Muscle layer of colon (tissue), 2 donors: ENCODE data around the gene IER5.

Experiments
- H3K27ac ChIP-seq: one replicate; pipeline ENCODE4 v1.7.0; 2013; ENCODE audit warnings: low read depth, mild to moderate bottlenecking, low read length, moderate library complexity
- H3K27me3 ChIP-seq, 2 donors: one replicate each; pipeline ENCODE4 v1.7.0; 2013; ENCODE audit warnings: low read length in 2 of 2, mild to moderate bottlenecking in 2 of 2; ENCODE audit not compliant: insufficient read depth in 2 of 2, control insufficient read depth in 1 of 2
- H3K36me3 ChIP-seq: one replicate; pipeline ENCODE4 v1.7.0; 2013; ENCODE audit warnings: mild to moderate bottlenecking, low read length; ENCODE audit not compliant: insufficient read depth
- H3K4me1 ChIP-seq: one replicate; pipeline ENCODE4 v1.7.0; 2013; ENCODE audit warnings: mild to moderate bottlenecking, low read length; ENCODE audit not compliant: insufficient read depth
- H3K4me3 ChIP-seq, 2 donors: one replicate each; pipeline ENCODE4 v1.7.0; 2013; ENCODE audit warnings: low read length in 2 of 2, low read depth in 1 of 2, mild to moderate bottlenecking in 1 of 2, moderate library complexity in 1 of 2
- H3K9ac ChIP-seq: one replicate; pipeline ENCODE4 v1.7.0; 2013; ENCODE audit warnings: low read length
- H3K9me3 ChIP-seq: one replicate; pipeline ENCODE4 v1.7.0; 2013; ENCODE audit warnings: mild to moderate bottlenecking, low read length
- donor health status: abdominal sarcoma.
- donor health status: Adenocarcinoma of cecum.

The IER5 gene

DNA sequence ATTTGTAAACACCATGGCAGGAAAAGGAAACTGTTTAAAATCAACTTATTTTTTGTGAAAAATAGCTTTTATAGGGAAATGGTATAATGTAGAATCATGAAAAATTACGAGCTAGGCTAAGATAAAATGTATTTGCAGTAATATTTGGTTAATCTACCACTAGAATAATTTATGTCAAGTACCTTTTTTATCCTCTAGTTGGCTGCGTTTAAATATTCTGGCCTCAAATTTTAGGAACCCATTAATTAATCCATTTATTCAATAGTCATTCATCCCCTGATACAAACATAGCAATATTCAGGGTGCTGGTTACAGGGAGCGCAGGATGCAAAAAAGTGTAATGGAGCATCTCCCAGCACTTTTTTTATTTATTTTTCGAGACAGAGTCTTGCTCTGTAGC lies 8.6 kb upstream of the IER5 start:
- Histone ChIP-seq H3K9me3 (no peaks in the 10 kb centered on the region), H3K9ac (no peak overlapping the region), H3K4me1 (peaks cover 9% of the 10 kb centered on the region), H3K36me3 (no peaks in the 10 kb centered on the region), H3K27ac (no peak overlapping the region), H3K27me3 (no peaks in the 10 kb centered on the region), H3K4me3 (no peak overlapping the region)

DNA sequence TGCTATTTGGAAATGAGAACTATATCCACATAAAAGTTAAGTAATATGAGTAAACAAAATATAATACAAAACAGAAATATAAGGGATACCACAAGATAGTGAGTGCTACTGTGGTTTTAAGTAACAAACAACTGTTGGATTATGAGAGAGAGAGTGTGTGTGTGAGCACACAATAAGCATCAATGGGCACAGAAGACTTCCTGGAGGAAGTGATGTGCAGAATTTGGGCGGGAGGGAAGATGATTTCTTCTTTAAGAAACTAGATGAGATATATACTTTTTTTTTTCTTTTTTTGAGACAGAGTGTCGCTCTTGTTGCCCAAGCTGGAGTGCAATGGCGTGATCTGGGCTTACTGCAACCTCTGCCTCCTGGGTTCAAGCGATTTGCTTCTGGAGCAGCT lies 7.9 kb upstream of the IER5 start:
- Histone ChIP-seq H3K27ac (no peak overlapping the region), H3K4me1 (peaks cover 9% of the 10 kb centered on the region), H3K4me3 (no peak overlapping the region), H3K9ac (no peak overlapping the region), H3K27me3 (no peaks in the 10 kb centered on the region), H3K36me3 (no peaks in the 10 kb centered on the region), H3K9me3 (no peaks in the 10 kb centered on the region)

DNA sequence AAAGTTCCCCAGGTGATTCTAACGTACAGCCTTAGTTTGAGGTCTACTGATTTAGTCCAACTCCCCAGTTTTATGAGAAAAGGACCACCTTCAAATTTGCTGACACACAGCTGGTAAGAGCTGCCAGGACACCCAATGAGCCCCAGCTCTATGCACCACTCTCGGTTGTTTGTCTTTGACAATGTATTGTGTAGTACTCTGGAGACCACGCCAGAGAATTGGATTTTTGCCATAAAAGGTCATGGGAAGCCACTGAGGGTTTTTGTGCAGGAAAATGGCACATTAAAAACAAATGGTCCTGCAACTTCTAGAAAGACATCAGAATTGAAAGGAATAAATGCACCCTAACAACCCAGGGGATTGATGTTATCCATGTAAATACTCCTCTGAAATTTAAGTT lies 7.1 kb upstream of the IER5 start:
- Histone ChIP-seq H3K36me3 (no peaks in the 10 kb centered on the region), H3K27ac (no peak overlapping the region), H3K9me3 (no peaks in the 10 kb centered on the region), H3K27me3 (no peaks in the 10 kb centered on the region), H3K4me1 (peaks cover 9% of the 10 kb centered on the region), H3K4me3 (no peak overlapping the region), H3K9ac (no peak overlapping the region)

DNA sequence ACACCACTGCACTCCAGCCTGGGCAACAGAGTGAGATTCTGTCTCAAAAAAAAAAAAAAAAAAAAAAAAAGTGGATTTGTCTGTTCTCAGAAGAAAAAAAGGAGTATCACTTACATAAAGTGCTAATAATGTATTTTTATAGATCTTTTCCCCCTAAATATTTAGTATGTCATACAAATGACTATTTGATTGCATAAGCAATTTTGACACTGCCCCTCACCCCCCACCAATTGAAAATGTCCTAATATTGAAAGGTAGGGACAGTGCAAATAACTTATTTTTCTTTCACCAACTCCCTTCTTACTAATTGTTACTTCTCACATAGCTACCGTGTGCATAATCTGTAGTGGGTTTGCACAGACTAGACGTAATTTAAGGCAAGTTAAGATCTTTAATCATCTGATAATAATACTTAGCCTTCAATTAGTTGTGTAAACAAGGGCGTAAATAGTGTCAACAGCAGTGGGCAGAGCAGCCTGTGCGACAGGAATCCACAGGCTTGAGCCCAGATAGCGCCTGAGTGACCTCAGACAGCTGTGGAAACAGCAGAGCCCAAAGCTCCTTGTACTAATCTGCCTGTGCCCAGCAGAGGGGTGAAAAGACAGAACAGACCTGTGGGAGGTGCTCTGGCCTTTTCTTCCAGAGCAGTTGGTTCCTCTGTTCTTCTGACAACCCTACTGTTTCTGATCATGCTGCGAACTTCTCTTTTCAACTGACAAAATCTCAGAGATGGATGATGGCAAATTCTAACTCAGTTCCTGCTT lies 4.5 kb upstream of the IER5 start:
- no peak overlapping the region for H3K4me3 ChIP-seq
- peaks cover 4% of the 10 kb centered on the region for H3K4me1 ChIP-seq
- no peak overlapping the region for H3K9ac ChIP-seq
- H3K27ac ChIP-seq, result no peak overlapping the region
- H3K9me3 ChIP-seq, result no peaks in the 10 kb centered on the region
- H3K27me3 ChIP-seq, result no peaks in the 10 kb centered on the region
- no peaks in the 10 kb centered on the region for H3K36me3 ChIP-seq

DNA sequence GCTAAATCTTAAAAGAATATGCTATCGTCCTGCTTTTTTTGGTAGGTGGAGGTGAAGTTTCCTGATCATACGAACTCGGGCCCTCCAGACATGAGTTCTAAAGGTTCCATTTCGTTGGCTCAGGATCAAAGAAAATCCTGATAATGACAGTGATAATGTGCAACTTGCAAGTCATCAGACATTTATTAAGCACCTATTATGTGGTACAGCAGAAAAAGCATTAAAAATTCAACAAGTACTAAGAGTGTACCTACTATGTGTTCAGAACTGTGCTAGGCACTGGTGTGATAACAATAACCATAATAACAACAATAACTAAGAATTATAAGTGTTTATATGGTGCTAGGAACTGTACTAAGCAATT lies 3.9 kb upstream of the IER5 start:
- Histone ChIP-seq H3K27me3 (no peaks in the 10 kb centered on the region), H3K36me3 (no peaks in the 10 kb centered on the region), H3K9me3 (no peaks in the 10 kb centered on the region), H3K9ac (no peak overlapping the region), H3K4me3 (no peak overlapping the region), H3K4me1 (peaks cover 4% of the 10 kb centered on the region), H3K27ac (no peak overlapping the region)

DNA sequence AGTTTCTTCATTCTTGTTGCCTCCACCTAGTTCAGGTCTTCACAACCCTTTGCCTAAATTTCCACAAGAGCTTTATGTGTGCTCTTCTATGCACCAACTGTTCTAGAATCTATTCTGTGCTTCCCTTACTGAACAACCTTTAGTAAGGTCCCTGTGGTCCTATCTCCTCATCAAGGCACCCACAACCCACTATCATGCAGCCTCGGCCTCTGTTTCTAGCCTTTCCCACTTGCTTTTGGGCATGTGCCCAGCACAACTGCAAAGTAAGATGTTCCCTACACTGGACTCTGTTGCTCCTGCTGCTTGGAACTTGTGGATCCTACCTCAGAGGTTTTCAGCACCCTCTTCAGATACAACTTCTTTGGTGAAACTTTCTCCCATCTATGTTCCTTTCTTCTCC lies 2.4 kb upstream of the IER5 start:
- H3K27ac ChIP-seq, result no peak overlapping the region
- H3K4me1 ChIP-seq, result peaks cover 11% of the 10 kb centered on the region
- H3K4me3 ChIP-seq, result no peak overlapping the region
- H3K27me3 ChIP-seq, result no peaks in the 10 kb centered on the region
- no peaks in the 10 kb centered on the region for H3K36me3 ChIP-seq
- H3K9ac ChIP-seq, result no peak overlapping the region
- H3K9me3 ChIP-seq, result no peaks in the 10 kb centered on the region

DNA sequence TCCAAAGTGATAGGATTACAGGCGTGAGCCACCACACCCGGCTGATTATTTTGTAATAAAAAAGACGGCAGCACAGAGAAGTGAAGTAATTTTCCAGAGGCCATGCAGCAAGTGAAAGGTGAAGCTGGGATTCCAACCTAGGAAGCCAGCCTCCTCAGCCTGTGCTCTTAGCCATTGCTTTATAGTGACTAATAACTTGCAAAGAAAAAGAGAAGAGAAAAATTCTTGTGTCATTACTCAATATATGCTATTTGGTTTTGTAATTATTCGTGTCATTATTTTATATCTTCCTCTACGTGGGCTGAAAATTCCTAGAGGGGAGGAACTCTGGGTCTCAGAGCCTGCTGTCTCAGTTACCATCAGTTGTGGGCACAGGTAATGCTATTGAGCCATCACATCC lies 1.6 kb upstream of the IER5 start:
- Histone ChIP-seq H3K27ac (no peak overlapping the region), H3K4me3 (no peak overlapping the region), H3K27me3 (no peaks in the 10 kb centered on the region), H3K9ac (no peak overlapping the region), H3K36me3 (no peaks in the 10 kb centered on the region), H3K4me1 (peaks cover 15% of the 10 kb centered on the region), H3K9me3 (no peaks in the 10 kb centered on the region)

DNA sequence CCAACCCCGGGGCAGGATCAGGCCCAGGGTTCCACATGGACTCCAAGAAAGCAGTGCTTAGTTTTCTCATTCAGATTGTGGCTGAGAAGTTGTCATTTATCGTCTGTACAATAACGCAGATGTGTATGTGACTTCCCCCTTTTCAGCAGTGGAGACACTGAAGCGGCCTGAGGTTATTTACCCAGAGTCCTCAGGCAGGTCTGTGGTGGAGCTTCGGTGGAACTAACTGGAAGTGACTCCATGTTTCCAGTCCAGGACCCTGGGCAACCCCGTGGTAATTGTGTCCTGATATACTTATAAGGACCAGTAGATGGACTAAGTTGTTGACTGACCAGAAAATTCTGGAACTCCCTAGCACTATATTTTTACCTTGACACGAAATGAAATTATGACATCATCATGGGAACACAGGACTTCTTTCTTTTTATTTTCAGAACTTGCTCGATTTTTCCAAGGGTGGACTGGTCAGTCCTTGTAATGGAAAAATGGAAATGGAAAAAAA lies 1.0 kb upstream of the IER5 start:
- H3K4me1 ChIP-seq, result peaks cover 15% of the 10 kb centered on the region
- no peak overlapping the region for H3K9ac ChIP-seq
- H3K4me3 ChIP-seq, result no peak overlapping the region
- H3K27me3 ChIP-seq, result no peaks in the 10 kb centered on the region
- H3K27ac ChIP-seq, result no peak overlapping the region
- H3K36me3 ChIP-seq, result no peaks in the 10 kb centered on the region
- no peaks in the 10 kb centered on the region for H3K9me3 ChIP-seq

DNA sequence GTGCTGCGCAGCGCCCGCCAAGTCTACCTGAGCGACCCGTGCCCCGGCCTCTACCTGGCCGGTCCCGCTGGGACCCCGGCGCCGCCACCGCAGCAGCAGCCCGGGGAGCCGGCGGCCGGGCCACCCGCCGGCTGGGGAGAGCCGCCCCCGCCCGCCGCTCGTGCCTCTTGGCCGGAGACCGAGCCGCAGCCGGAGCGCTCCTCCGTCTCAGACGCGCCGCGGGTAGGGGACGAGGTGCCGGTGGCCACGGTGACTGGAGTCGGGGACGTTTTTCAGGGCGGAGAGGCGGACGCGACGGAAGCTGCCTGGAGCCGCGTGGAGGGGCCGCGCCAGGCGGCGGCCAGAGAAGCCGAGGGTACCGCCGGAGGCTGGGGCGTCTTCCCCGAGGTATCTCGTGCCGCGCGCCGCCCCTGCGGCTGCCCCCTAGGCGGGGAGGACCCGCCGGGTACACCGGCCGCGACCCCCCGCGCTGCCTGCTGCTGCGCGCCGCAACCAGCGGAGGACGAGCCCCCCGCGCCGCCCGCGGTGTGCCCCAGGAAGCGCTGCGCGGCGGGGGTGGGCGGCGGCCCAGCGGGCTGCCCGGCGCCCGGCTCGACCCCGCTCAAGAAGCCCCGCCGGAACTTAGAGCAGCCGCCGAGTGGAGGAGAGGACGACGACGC lies 646 bp downstream of the IER5 start:
- Histone ChIP-seq H3K27ac (peak overlapping the region; percentile 97), H3K4me1 (peaks cover 15% of the 10 kb centered on the region), H3K9me3 (no peaks in the 10 kb centered on the region), H3K36me3 (no peaks in the 10 kb centered on the region), H3K27me3 (no peaks in the 10 kb centered on the region), H3K4me3 (peak overlapping the region; percentile 53 to 86), H3K9ac (peak overlapping the region; percentile 91)

DNA sequence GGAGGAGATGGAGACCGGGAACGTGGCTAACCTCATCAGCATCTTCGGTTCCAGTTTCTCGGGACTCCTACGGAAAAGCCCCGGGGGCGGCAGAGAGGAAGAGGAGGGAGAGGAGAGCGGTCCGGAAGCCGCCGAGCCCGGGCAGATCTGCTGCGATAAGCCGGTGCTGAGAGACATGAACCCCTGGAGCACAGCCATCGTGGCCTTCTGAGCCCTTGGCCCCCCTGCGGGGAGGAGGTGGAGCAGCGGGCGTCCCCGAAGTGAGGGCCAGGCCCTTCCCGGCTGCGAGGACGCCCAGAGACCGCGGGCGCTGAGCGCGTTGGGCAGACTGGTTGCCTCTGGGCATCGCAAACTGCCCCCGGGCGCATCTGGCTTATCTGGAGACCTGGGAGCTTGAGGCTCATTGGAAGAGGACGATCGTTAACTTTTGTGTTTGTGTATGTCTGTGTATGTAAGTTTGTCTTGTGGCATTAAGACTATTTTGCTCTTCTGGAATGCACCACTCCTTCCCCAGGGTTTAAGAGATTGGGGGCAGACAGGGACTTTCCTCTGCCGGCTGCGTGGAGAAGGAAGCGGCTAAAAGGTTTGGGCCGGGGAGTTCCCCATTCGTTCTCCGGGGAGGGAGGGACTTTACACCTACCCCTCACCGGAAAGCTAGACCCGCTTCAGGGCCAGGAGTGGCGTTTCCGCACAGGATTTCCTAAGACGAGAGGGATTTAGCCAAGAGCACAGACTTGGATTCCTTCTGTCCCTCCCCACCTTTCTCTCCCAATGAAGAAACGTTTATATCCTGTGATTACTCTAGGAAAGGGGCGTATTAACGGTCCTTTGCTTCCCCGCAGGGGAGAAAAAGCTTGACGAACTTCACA lies 1.4 kb downstream of the IER5 start:
- Histone ChIP-seq H3K4me3 (peak overlapping the region; percentile 53 to 86), H3K36me3 (no peaks in the 10 kb centered on the region), H3K27ac (peak overlapping the region; percentile 97), H3K9ac (peak overlapping the region; percentile 91), H3K27me3 (no peaks in the 10 kb centered on the region), H3K9me3 (no peaks in the 10 kb centered on the region), H3K4me1 (peaks cover 22% of the 10 kb centered on the region)

DNA sequence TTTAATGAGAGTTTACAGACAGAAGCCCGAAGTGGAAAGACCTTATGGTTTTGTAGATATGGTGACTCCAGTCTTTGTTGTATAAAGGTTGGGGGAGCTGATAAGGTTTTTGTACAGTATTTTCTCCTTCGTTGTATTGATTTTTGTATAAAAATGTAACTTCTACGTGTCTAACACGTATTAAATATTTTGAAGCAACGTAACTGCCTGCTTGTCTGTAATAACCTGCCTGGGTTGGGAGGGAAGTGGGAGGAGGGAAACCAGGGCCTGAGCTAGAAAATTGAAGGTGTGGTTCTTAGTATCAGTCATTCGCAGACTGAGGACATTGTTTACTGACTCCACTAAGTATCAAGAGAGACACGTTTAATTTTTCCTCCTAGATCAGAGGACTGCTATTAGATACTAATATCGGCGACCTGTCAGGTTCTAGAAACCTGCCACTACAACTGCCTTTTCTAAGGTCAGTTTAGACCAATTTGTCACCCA lies 2.2 kb downstream of the IER5 start:
- Histone ChIP-seq H3K27me3 (no peaks in the 10 kb centered on the region), H3K4me1 (peaks cover 30% of the 10 kb centered on the region), H3K4me3 (peak overlapping the region; percentile 53 to 86), H3K36me3 (no peaks in the 10 kb centered on the region), H3K9ac (peak overlapping the region; percentile 91), H3K9me3 (no peaks in the 10 kb centered on the region), H3K27ac (peak overlapping the region; percentile 97)
